GM19043 (cell line): ENCODE results near the gene TNS3.

Experiments
- ATAC-seq: cut with Tn5 transposase; IDR thresholded peaks from one replicate; pipeline ENCODE4 v1.9.1; 2021; ENCODE audit warnings: low read depth; ENCODE audit not compliant: unreplicated experiment

TNS3 gene

GRCh38 chr7:47378728-47379395 is 203.0 kb downstream of the TNS3 start:
- no peak for ATAC-seq

- ATAC-seq: no peak
Measured at GRCh38 chr7:47377741-47378140, 204.2 kb downstream of the TNS3 start.

- ATAC-seq: no peak
Measured at GRCh38 chr7:47376991-47377616, 204.8 kb downstream of the TNS3 start.

DNA sequence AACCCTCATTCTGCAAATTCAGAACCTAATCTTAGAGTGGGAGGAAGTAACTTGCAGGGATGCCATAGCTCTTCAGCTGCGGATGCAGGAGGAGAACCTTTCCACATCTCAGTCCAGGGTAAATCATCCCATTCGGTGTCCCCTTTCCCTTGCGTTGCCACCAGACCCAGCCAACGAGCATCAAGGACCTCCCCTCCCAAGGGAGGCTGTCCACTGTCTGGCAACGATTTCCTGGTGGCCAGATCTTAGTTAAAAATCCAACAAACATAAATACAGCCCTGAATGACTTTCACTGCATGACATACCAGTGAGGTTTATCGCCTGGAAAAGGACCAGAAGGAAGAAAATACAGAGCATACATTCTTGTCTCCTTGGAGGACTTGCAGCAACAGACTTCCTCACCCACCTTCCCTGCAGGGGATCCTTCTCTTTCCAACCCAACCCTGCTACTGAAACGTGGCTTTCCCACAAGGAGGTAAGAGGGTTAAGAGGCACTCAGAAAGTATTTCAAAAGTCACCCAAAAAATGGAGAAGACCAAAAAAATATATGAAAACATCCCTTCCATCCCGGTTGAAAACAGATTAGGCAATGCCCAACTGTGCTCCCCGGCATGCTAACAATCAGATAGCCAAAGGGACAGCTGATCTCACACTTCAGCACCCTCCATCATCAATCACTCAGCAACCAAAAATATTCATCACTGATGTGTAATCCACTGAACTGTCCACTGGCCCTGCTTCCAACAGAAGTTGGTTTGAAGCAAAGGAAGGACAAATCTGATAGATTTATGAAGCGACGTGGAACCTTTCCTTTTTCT is 206.6 kb downstream of the TNS3 start:
- no peak for ATAC-seq

DNA sequence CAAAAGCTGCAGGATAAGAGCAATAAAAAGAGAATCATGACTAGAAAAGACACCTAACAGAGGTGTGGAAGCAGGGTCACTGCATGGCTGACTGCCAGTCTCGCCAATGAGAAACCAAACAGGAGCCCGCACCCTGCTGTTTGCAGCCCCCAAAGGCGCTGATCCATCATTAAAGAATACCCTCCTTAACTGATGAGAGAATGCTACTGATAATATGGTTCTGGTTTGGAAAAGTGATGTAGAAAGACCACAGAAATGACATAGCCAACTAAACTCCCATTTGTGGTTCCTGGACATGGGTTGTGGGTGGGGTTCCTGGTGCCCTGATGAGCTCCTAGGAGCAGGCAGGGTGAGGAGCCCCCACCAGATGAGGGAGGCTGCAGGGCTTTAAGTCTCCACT is 207.4 kb downstream of the TNS3 start:
- ATAC-seq: no peak

GRCh38 chr7:47373871-47374451 is 207.9 kb downstream of the TNS3 start:
- no peak for ATAC-seq

- ATAC-seq: no peak
Measured at GRCh38 chr7:47371733-47372368, 210.1 kb downstream of the TNS3 start.

DNA sequence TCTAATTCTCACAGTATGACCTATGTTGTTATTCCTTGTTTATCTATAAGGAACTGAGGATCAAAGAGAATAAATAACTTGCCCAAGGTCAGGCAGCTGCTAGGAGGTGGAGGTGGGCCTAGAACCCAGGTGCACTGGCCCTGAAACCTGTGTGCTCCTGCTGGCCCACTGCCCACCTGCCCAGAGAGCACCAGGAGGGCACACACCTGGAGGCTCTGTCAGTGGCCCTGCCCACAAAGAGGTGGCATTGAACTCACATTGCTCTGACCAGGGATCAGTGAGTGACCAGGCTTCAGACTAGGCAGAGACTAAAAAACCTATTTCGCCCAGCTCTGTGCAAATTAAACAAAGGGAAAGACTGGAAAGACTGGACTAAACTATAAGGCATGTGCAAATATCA is 210.6 kb downstream of the TNS3 start:
- no peak for ATAC-seq

DNA sequence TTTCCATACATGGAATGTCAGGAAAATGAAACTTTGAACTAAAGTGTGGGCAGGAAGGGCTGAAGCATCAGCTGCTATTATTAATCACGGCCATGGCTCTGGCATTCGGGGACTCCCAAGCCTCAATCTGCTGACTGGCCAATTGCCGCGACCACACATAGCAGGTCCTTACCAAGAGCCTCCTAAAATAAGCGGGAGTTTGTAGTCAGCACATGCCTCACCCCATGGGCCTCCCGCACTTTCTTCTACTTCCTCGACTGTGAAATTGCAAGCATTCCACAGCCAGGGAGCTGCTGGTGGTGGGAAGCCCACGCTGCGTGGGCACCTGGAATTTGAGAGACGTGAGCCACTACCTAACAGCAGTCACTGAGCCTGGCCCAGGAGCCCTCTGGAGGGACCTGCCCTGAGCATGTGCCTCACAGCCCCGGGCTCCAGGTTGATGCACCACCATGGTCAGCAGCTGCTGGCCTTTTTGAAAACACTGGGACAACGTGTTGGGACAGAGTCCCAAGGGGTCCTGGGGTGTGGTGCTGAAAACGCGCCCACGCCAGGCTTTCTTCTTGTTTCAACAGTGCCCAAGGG is 211.4 kb downstream of the TNS3 start:
- ATAC-seq: no peak

DNA sequence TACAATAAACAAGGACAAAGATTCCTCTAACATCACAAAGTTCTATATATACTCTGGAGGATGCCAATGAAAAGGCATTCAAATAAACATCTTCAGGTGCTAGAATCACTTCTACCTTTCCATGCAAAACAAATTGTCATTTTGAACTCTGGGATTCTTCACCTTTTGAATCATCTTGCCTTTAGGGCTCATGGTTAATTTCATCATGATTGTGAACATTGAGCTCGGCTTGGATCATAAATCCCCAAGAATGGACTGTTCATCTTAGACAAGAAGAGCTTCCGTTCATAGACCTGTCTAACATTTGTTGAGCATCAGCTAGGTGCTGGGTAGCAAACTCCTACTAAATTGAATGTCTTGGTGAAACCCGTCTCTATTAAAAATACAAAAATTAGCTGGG is 212.2 kb downstream of the TNS3 start:
- ATAC-seq: no peak

DNA sequence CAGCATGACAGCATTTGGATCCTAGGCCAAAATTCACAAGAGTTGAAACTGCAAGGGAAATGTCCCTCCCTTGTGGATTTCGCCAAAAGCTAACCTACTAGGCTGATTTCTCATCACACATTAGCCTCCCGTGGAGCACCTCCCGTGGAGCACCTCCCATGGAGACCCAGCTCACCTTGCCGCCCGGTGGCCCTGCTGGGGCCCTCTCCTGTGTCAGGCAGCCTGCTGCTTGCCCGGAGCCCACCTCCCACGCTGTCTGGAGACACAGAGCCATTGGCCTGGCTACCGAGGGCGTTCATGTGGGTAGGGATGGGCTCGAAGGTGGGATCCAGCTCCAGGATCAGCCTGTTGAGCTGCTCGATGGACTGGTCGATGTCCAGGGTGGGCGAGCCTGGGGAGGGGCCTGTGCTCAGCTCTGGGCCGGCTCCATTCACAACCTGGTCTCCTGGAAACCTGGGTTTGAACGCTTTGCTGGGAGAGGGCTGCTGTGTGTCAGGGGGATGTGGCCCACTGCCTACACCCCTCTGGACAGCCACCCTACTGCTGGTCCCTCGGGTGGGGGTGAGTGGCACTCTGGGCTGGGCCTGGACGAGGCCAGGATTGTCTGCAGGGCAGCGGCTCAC is 213.6 kb downstream of the TNS3 start:
- no peak for ATAC-seq

GRCh38 chr7:47367369-47367768 is 214.5 kb downstream of the TNS3 start:
- no peak for ATAC-seq

GRCh38 chr7:47366960-47367359 is 215.0 kb downstream of the TNS3 start:
- no peak for ATAC-seq

- no peak for ATAC-seq
Measured at GRCh38 chr7:47366211-47366610, 215.7 kb downstream of the TNS3 start.

GRCh38 chr7:47362984-47363383 is 218.9 kb downstream of the TNS3 start:
- ATAC-seq: no peak

- no peak for ATAC-seq
Measured at GRCh38 chr7:47361746-47362215, 220.1 kb downstream of the TNS3 start.

GRCh38 chr7:47361236-47361635 is 220.7 kb downstream of the TNS3 start:
- no peak for ATAC-seq

- no peak for ATAC-seq
Measured at GRCh38 chr7:47360301-47360900, 221.5 kb downstream of the TNS3 start.

- ATAC-seq: no peak
Measured at GRCh38 chr7:47358944-47359588, 222.8 kb downstream of the TNS3 start.
